GM21825 (cell line): ENCODE measurements around the gene TNNI2.

Experiments used
- ATAC-seq: cut with Tn5 transposase; IDR thresholded peaks from one replicate; pipeline ENCODE4 v1.9.1; 2021; ENCODE audit warnings: mild to moderate bottlenecking, moderate library complexity; ENCODE audit not compliant: unreplicated experiment

Gene TNNI2

DNA sequence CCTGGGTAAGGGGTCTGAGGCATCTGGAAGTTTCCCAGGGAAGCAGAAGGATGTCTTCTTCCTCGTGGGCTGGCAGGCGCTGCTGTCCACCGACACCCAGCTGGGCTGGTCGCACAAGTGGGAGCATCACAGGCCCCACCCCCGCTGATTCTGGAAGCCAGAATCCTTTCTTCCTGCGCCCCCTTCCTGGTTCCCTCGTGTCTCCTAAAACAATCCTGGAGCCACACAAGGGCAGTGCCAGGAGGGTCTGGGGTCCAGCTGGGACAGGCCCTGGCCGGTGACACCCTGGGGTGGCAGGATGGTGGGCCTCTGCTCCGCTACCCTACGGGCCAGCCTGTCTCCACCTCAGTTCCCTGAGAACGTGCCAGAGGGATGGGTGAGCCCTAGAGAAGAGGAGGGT, 18.3 kb downstream of the TNNI2 start:
- no peak for ATAC-seq

DNA sequence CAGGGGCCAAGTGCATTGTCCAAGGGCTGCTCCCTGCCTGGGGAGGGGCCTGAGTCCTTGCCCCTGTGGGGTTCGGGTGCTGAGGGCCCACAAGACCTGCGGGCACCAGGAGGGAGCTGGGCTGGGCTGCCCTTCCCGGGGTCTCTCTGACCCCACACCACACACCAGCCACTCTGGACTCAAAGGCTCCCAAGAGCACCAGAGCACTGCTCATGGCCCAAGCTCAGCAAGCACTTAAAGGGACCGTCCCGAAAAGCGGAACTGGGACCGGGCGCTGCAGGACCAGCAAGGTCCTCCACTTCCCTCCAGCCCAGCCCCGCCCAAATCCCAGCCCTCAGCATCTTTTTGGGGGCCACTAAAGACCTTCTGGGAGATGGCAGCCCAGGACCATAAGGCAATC, 19.4 kb downstream of the TNNI2 start:
- ATAC-seq: no peak

DNA sequence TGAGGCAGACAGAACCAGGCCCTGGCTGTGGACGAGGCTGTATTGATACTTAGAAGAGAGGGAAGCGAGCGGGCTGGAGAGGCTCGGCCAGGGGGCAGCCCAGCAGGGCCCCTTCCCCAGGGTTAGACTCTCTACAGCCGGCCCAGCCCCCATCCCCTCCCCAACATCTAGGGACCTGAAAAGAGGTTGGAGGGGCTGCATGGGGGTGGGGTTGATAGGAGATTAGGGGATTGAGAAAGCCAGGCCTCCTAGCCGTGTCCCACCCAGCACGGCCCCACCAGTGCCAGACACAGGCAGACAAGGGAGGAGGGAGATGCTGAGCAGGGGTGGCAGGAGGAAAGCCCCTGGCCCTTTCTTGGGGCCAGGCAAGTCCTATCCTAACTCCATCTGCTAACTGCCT, 19.8 kb downstream of the TNNI2 start:
- ATAC-seq: no peak

DNA sequence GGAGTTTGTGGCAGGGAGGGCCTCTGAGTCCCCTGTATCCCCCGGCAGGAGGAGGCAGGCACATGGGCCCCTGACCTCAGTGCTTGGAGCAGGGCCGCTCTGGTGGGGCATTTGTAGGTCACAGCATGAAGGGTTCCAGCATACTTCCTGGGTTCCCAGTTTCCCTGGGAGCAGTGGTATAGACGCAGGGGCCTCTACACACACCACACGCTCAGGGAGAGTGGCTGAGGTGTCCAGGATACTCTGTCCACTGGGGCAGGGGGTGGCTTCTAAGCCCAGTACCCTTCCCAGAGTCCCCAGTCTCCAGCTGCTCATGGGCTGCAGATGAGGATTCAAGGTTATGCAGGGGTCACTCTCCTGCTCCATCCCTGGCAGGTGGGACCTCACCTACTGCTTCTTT, 20.2 kb downstream of the TNNI2 start:
- ATAC-seq: no peak

GRCh38 chr11:1860108-1860507, 21.3 kb downstream of the TNNI2 start:
- ATAC-seq: no peak

GRCh38 chr11:1861435-1862411, 22.9 kb downstream of the TNNI2 start:
- ATAC-seq: no peak

- no peak for ATAC-seq
Measured at GRCh38 chr11:1862588-1863351, 24.0 kb downstream of the TNNI2 start.

DNA sequence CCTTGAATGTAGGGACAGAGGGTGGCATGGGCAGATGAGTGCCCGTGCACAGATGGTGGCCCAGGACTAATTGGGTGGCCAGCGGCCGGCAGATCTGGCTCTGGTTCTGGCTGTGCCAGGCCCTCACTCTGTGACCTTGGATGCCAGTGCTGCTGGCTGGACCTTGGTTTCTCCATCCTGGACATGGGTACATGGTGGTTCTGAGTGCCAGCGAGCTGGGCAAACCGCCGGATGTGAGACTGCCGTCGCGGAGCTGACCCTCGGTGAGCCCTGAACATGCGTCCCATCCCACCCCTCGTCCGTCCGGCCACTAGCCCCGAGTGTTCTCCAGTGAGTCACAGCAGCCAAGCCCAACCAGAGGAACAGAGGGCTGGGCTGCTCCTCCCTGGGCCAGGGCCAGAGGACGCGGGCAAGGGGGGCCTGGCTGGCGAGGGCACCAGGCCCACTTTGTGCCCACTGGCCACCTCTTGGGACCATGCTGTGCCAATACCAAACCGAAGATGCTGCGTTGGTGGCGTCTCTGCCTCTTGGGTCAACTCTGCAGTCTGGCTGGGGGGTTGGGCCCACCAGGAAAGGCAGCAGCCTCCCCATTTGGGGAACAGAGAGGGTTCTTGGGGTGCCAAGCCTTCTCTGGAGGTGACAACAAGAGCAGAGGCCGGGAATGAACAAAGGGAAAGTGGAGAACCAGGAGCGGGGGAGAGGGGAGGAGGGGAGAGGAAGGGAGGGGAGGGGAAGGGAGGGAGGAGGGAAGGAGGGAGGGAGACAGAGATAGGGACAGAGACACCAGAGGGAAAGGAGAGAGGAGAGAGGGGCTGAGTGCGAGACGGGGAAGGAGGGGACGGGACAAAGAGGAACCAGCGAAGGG, 24.8 kb downstream of the TNNI2 start:
- ATAC-seq: no peak

DNA sequence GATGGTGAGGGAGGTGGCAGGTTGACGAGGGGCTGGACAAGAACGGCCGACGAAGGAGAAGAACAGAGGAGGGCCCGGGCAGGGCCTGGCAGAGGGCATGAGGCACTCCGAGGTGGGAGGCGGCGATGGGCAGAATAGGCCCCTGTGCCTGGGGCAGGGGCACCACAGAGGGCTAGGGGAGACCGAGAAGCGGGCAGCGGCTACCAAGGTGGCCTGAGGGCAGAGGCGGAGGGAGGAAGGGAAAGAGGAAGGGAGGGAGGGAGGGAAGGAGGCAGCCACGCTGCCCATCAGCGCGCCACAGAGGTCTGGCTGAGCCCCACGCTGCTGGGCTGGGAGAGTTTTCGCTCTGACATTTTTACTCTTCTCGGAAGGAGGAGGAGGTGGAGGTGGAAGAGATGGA, 25.4 kb downstream of the TNNI2 start:
- no peak for ATAC-seq

GRCh38 chr11:1864831-1865665, 26.3 kb downstream of the TNNI2 start:
- ATAC-seq: no peak

DNA sequence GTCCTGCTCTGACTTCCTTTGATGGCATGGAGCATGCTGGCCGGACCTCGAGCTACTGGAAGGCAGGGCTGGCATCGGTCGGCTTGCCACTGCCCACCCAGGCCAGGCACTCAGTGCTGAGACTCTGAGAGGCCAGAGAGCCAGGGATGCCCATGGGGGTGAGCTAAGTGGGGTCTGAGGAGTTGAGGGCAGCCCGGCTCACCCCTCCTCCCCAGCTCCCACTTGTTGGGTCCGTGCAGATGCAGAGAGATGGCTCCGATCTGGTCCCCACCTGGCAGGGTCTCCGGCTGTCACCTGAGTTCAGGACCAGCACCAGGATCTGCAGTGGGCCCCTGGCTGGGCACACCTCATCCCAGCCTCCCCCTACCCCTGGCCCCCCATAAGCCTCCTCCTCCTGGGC, 27.4 kb downstream of the TNNI2 start:
- no peak for ATAC-seq

- ATAC-seq: no peak
Measured at GRCh38 chr11:1866776-1867175, 28.0 kb downstream of the TNNI2 start.

- ATAC-seq: no peak
Measured at GRCh38 chr11:1867381-1867780, 28.6 kb downstream of the TNNI2 start.

DNA sequence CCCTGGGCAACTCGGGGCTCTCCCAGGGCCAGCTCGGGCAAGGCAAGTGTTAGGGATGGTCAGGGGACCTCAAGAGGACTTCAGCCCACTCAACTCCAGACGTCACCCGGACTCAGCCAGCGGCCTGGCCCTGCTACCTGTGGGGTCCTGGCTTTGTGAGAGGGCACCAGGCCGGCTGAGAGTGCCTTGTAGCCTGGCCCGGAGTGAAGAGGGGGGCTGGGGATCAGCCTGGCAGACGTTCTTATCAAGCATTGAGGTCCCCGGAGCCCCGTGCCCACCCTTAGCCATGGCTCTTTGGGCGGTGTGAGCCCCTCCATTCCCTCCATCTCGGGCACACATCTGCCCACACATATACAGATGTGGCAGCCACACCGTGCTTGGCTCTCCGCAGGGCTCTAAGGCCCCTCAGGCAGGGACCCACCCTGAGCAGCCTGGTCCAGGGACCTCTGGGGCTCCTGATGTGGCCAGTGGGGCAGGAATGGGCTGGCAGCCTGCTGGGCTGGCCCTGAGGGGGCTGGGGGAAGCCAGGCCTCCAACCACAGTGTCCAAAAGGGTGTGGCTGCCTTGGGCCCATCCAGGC, 29.4 kb downstream of the TNNI2 start:
- ATAC-seq: no peak

DNA sequence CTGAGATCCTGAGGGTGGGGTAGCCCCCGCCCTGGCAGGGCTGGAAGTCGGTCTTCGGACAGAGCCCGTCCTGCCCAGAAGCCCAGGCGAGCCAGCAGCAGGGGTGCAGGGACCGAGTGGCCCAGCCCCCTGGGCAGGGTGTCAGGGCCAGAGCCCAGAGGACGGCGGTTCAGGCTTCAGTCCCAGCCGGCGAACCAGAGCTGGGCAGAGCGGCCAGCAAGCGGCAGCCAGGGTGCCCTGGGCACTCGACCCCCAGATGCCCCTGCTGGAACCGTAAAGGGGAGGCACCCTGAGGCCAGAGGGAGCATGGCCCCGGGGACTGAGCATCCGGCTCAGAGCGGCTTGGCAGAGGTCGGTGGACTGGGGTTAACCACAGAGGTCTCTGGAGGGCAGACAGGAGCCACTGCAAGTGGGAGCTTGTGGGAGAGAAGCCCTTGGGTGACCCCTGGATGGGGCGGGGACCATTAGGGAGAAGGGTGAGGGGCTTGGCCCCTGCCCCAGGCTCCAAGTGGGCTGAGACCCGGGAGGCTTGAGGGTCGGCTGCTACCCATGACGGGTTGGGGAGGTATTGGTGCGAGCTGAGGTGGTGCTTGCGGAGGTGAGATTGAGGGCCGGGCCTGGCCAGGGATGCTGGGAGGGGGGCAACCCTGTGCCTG, 30.0 kb downstream of the TNNI2 start:
- ATAC-seq: no peak

- ATAC-seq: no peak
Measured at GRCh38 chr11:1869427-1870325, 30.9 kb downstream of the TNNI2 start.

DNA sequence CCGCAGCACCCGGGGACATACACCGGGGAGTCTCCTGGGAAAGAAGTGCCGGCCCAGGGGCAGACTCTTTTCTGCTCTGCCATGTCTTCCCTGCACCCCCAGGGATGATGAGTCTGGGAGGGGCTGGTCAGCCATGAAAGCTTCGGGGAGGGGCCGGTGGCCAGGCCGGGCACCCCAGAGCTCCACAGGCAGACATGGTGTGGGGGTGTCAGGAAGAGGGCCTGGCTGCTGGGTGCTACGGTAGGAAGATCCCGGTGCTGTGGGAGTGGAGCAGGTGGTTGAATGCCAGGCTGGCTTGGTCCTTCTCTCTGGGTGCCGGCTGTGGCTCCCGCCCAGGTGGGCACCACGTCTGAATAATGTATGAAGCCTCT, 31.5 kb downstream of the TNNI2 start:
- no peak for ATAC-seq

DNA sequence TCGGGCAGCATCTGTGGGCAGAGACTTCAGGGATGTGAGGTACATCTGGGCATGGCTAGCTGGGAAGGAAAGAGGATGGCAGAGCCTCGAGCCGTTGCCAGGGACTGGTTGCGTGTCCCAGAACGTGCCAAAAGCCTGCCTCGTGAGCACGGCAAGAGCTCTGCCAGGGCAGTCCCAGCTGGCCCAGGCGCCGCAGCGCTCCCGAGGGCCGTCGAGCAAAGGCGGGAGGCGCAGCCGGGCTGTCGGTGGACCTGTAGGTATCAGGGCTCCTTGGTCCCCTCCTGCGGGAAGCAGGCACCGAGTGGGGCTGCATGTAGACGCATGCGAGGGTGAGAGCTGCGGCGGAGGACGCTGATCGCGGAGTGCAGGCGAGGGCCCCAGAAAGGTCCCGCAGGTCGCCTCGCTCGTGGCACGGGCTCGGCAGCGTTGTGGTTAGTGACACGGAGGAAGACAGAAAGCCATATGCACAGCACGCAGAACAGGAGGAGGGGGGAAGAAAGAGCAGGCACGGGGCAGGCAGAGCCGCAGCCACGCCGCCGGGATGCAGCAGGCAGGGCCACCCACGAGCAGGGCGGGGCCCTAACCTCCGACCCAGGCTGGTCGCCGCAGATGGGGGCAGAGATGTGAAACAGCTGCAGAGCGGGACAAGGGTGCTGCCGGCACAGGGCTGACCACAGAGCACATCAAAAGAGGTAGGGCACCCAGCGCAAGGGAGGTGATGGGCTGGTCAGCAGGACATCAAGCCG, 32.1 kb downstream of the TNNI2 start:
- ATAC-seq: no peak
